NCI-H774 (cell line): Measurements from ENCODE around the gene PSMC3.

Experiments
- DNase-seq: peaks from one replicate; lab custom pipeline; 2025; lab: John Stamatoyannopoulos, UW

PSMC3 gene

GRCh38 chr11:47413351-47413750 lies 12.9 kb downstream of the PSMC3 start:
- no peak for DNase-seq

GRCh38 chr11:47411884-47412746 lies 14.1 kb downstream of the PSMC3 start:
- peak; percentile 15 for DNase-seq

DNA sequence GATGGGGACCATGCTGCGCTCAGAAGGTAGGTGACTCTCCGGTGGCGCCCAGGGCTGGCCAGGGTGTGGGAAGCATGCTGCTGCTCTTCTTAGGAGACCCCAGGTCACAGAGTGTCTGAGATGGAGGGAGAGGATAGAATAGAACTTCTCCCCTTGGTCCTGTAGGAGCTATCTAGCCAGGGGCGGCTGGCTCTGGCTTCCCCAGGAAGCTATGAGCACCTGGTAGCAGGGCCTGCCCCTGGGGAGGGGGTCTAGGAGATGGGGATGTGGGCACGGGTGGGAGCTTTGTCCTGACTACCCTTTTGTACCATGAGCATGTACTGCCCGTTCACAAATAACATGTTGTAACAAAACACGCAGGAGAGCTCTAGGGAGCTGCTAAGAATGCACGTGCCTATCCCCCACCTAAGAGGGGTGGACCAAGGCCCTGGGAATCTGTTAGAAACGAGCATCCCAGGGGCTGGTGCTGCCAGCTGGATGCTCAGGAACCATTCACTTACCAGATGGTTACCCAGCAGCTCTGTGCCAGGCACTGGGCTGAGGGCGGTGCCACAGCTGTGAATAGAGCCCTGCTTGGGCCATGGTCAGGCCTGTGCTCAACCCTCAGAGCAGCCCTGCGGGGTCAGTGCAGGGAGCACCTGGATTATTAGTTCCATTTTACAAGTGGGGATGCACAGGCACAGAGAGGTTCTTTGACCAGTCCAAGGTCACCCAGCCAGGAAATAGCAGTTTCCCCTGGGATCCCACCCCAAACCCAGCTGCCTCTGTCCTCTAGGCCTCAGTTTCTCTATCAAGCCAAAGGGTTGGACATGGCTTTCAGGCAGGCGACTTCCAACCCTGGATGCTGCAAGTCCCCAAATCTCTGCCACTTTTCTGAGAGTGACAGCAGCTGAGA lies 15.6 kb downstream of the PSMC3 start:
- DNase-seq = no peak

DNA sequence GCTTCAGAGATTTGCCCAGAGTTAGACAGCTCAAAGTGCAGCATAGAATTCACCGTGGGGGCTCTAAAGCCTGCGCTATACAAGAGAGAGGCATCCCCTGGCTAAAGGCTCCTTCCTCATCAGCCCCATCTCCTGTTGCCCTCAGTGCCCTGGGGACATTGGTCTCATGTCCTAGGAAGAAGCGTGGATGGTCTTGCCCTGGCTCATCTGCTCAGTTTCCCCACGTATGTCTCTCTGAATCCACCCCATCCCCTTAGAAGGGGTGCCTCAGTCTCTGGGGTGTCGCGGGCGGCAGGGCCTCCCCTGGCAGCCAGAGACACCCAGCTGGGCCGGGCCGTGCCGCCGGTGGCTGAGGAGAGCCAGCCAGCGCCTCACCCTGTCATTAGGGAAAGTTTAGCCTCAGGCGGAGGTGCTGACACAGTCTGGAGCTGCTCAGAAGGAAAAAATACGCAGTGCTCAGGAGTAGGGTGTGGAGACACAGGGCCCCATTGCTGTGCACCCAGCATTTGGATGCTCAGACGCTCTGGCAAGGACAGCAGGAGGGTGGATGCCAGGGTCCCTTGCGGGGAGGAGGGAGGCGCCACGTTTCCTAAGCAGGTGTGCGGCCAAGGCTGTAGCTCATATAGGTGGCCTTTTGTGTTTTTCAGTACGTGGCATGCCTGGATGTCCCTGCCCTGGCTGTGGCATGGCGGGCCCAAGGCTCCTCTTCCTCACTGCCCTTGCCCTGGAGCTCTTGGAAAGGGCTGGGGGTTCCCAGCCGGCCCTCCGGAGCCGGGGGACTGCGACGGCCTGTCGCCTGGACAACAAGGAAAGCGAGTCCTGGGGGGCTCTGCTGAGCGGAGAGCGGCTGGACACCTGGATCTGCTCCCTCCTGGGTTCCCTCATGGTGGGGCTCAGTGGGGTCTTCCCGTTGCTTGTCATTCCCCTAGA lies 16.5 kb downstream of the PSMC3 start:
- no peak for DNase-seq

DNA sequence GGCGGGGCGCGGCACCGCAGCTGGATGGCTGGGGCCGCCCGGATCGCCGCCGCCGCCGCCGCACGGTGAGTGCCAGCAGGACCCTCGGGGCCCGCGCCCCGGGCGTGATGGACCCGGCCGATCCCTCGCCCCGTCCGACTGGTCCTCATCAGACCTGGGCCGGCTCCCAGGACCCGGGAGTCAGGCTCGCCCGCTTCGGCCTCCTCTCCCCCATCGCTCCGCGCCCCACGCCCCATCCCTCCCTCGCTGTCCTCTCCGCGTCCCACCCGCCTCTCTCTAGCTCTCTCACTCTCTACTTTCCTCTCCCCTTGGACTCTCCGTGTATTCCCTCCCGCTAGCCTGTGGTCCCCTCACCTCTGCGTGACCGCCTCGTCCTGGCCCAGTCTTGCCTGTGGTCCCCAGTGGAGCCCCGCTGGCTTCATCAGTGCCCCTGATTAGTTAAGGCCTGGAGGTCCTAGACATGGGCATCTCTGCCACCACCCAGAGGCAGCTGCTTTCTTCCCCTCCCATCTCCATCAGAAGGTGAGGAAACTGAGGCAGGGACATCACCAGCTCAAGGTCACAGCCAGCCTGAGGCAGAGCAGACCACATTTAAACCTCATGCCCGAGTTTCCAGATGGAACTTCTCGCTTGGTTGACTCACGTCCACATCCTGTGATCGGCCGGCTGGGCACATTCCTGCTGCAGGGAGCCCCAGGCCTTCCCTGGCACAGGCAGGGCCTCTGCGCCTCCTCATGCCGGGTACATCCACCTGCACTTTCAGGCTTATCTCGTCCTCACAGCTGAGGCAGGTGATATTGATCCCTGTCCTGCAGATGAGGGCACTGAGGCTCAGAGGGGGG lies 17.4 kb downstream of the PSMC3 start:
- DNase-seq = no peak

- peak; percentile 90 for DNase-seq
Observed at GRCh38 chr11:47407746-47408590, 18.3 kb downstream of the PSMC3 start, which contains the start of gene SLC39A13. Gene SLC39A13 (plus strand): TSS chr11:47408590. CDS start chr11:47410095, 1,505 bp downstream.

GRCh38 chr11:47406896-47407745 lies 19.1 kb downstream of the PSMC3 start:
- DNase-seq = no peak

DNA sequence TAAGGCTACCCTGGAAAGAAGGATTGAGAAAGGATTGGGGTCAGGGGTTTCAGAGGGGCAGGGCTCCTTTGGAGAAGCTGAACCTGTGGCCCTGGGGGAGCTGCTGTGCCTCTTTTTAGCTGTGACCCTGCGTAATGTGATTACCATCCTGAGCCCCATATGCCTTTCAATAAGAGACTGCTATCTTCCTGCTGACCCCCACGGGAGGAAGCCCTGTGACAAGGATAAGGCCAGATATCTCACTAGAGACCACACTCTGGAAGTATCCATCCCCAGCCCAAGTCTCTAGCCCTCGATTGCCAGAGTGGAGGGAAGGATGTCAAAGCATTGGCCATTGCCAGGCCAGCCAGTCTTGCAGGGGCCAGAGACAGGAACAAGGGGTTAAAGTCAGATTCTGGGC lies 22.7 kb downstream of the PSMC3 start:
- DNase-seq = no peak

DNA sequence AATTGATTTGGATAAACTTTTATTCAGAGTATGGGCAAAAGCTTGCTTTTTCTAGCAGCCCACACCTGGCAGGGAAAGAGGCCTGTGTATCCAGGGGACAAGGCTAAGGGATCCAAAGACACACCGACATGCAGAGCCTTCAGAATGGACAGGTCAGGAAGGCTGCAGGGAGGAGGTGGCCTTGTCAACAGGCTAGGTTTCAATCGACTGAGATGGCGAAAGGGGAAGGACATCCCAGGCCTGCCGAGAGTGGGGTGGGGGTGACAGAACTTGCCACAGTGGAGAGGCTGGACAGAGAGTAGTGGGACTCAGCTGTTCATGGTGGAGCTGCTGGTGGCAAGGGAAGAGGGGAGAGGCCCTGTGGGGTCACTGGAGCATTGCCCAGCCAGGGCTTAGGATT lies 23.1 kb downstream of the PSMC3 start:
- DNase-seq = no peak

DNA sequence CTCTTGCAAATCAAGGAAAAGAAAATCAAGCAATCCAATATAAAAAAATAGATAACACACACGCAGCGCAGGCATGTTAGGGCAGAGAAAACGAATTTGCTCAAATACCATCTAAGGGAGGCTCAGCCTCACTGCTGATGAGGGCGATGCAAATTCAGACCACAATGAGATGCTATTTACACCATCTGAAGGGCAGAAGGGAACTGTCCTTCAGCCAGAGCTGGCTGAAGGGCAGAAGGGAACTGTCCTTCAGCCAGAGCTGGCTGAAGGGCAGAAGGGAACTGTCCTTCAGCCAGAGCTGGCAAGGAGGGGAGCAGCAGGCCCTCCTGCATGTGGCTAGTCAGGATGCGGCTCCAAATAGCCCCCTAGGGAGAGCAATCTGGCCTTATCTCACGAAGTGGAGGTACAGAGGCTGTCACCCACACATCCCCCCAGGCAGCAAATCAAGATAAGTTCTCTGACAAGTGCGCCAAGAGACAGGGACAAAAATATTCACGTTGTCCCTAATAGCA lies 25.4 kb downstream of the PSMC3 start:
- DNase-seq = no peak

- no peak for DNase-seq
Observed at GRCh38 chr11:47399860-47400767, 26.1 kb downstream of the PSMC3 start.

GRCh38 chr11:47398551-47398950 lies 27.7 kb downstream of the PSMC3 start:
- DNase-seq = no peak

- no peak for DNase-seq
Observed at GRCh38 chr11:47398011-47398410, 28.2 kb downstream of the PSMC3 start.

DNA sequence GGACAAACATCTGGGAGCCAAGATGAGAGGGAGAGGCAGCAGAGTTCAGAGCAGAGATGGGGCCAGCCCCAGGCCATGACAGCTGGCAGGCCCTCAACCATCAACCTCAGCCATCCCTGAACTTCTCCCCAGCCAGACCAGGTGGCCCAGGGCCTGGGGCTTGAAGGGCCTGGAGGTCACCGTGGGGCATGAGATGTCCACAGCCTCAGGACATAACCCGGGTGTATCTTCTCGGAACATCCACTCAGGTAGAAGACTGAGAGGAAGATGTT lies 30.3 kb downstream of the PSMC3 start:
- no peak for DNase-seq

DNA sequence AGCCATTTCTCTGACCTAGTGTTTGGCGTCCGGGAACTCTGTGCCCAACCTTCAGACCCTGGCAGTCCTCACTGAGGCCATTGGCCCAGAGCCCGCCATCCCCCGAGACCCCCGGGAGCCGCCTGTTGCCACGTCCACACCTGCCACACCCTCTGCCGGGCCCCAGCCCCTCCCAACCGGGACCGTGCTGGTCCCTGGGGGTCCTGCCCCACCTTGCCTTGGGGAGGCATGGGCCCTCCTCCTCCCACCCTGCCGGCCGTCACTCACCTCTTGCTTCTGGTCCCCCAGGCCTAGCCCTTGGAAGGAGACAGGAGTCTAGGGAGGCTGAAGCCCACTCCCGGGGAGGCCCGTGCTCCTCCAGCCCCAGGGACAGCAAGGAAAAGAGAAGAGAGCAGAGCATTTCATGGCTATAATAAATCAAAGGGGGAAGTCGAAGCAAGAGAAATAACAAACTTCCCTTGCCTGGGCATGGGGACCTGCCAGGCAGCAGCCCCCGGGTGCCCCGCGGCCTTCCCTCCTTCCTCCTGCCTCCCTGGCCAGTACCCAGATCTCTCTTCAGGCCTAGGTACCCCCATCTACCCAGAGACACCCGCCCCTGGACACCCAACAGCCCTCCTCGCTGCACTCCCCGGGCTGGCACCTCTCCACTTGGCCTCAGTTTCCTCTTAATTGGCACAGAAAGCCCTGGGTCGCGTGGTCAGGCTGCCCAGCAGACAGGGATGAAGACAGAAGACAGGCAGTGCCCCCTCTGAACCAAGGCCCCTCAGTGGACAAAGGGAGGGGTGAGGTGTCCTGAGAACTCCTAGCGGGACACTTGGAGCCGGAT lies 30.8 kb downstream of the PSMC3 start:
- no peak for DNase-seq

DNA sequence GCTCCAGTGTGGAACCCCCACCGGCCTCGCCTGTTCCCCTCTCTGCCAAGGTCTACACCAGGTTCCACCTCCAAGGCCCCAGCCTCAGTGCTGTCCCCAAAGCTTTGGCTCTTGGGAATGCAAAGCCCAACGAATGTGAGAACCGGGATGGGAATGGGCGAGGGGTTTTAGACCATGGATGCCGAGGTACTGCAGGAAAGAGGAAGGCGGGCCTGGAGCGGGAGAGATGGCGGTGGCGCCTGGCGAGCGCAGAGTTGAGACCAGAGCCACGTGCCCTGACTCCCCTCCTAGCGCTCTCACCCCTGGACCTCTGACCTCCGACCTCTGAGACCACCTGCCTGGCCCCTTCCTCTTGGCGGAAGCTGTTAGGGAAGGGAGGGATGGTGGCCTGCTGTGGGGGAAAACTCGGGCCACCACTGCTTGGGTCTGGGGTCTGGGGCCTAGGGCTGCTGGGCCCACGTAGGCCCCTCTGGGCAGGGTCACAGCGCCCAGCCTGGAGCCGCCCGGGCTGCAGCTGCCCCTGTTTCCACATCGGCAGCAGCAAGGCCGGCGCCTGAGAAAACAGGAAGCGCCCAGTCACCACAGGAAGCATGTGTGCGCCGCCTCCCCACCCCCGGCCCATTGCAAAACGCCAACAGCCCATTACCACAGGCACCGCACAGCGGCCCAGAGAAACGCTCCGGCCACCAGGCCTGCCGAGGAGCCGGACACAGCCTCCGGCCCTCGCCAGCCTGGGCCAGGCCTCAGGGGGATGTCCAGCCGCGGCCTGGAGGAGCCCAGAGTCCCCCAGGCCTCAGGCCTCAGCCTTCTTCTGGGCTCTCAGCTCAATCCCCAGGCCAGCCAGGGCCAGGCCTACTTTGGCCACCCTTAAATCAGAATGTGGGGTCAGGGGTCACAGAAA lies 31.7 kb downstream of the PSMC3 start:
- DNase-seq = no peak
